HepG2 (cell line): ENCODE data around the gene MTRR. TPM values are rescaled to one million over a fixed set of nuclear protein-coding genes. Genes with fewer than 3 reads are reported as not detected.

Source experiments
- ATAC-seq: fragments of 200-7000 bp; cut with Tn5 transposase; 3 replicates; pipeline ENCODE4 v1.9.1; 2020; ENCODE audit warnings: mild to moderate bottlenecking, moderate library complexity
- BruUV-seq: library from RNA; stranded (reverse); fragments of 400-500 nt; replicated peaks from 2 replicates; lab custom pipeline; 2021; lab: Mats Ljungman, UMichigan
- CTCF ChIA-PET: fragments of 300-600 bp; formaldehyde crosslinking; extraction: SDS; loops from one replicate; lab custom pipeline; 2021; ENCODE audit warnings: low total read pairs, inconsistent platforms, low intra/inter-chr PET ratio; lab: Yijun Ruan, JAX
- POLR2A ChIA-PET: fragments of 350-600 bp; sonication (Branson Sonifier 250); formaldehyde crosslinking; loops from one replicate; lab custom pipeline; 2020; ENCODE audit warnings: antibody characterized with exemption, inconsistent platforms; lab: Yijun Ruan, JAX
- DNase-seq: peaks from one replicate; pipeline ENCODE4 v3.0.0-alpha.2; 2015; ENCODE audit warnings: low spot score
- FAIRE-seq: peaks from 3 replicates; lab custom pipeline; 2011; peaks lifted over from hg19 to GRCh38; lab: Jason Lieb, UNC
- H2AFZ ChIP-seq: one replicate; pipeline ENCODE4 v1.6.1; 2011; ENCODE audit warnings: low read length, inconsistent platforms
- H3K27ac ChIP-seq: fragments of 300-600 bp; 3 replicates; pipeline ENCODE4 v1.8.0; 2011; ENCODE audit warnings: mixed run types, mild to moderate bottlenecking, mixed read lengths, low read length, inconsistent platforms; ENCODE audit not compliant: insufficient read depth; ENCODE audit errors: extremely low read length
- H3K27me3 ChIP-seq, 2 experiments: fragments of 200-600 bp in 1 of 2; 2 replicates in 1 of 2; 3 replicates in 1 of 2; pipeline versions ENCODE4 v1.6.0 to v1.8.0; 2011; ENCODE audit warnings: low read length in 2 of 2, mild to moderate bottlenecking in 2 of 2, moderate library complexity in 2 of 2, inconsistent platforms in 1 of 2; ENCODE audit not compliant: insufficient read depth in 2 of 2, control insufficient read depth in 1 of 2
- H3K36me3 ChIP-seq, 2 experiments: fragments of 200-600 bp in 1 of 2; replicated peaks in 1 of 2; 2 replicates in 1 of 2; 3 replicates in 1 of 2; pipeline versions ENCODE4 v1.5.1 to v1.8.0; 2011; ENCODE audit warnings: low read length in 2 of 2, inconsistent platforms in 1 of 2; ENCODE audit not compliant: insufficient read depth in 2 of 2, control insufficient read depth in 1 of 2
- H3K4me1 ChIP-seq: 2 replicates; pipeline ENCODE4 v1.5.1; 2012; ENCODE audit warnings: low read length, inconsistent platforms; ENCODE audit not compliant: insufficient read depth
- H3K4me2 ChIP-seq: 2 replicates; pipeline ENCODE4 v1.6.0; 2011; ENCODE audit warnings: low read depth, low read length, inconsistent platforms
- H3K4me3 ChIP-seq, 3 experiments: fragments of 200-600 bp in 1 of 3; sonication (generic), shearing (Covaris generic) in 1 of 3; replicated peaks in 1 of 3; 2 replicates each; pipeline ENCODE4 v1.5.1; 2011 to 2016; ENCODE audit warnings: low read length in 3 of 3, inconsistent platforms in 2 of 3, low read depth in 2 of 3, mild to moderate bottlenecking in 2 of 3, control low read depth in 1 of 3, mixed read lengths in 1 of 3; ENCODE audit not compliant: insufficient read depth in 1 of 3
- H3K79me2 ChIP-seq: one replicate; pipeline ENCODE4 v1.6.1; 2011; ENCODE audit warnings: low read length, inconsistent platforms; ENCODE audit not compliant: insufficient read depth
- H3K9ac ChIP-seq: 2 replicates; pipeline ENCODE4 v1.6.0; 2011; ENCODE audit warnings: mild to moderate bottlenecking, low read depth, low read length, inconsistent platforms; ENCODE audit not compliant: insufficient read depth
- H3K9me3 ChIP-seq: 2 replicates; pipeline ENCODE4 v1.5.1; 2012; ENCODE audit warnings: mild to moderate bottlenecking, low read length
- H4K20me1 ChIP-seq: 2 replicates; pipeline ENCODE4 v1.6.0; 2011; ENCODE audit warnings: inconsistent platforms, mild to moderate bottlenecking, low read length, moderate library complexity; ENCODE audit not compliant: insufficient read depth
- CBFB ChIP-seq: sonication (generic); formaldehyde crosslinking; IDR thresholded peaks from 2 replicates; pipeline ENCODE4 v1.4.0; 2020; ENCODE audit warnings: missing genetic modification reagents
- ELF1 ChIP-seq: sonication (generic); formaldehyde crosslinking; IDR thresholded peaks from 2 replicates; pipeline ENCODE4 v1.4.0; 2020; ENCODE audit warnings: missing genetic modification reagents
- ETV6 ChIP-seq: sonication (generic); formaldehyde crosslinking; conservative IDR thresholded peaks from 2 replicates; pipeline ENCODE4 v1.4.0; 2020; ENCODE audit warnings: missing genetic modification reagents
- HHEX ChIP-seq: IDR thresholded peaks from 2 replicates; pipeline ENCODE4 v1.6.1; 2016; ENCODE audit warnings: control low read depth
- MZF1 ChIP-seq: sonication (generic); formaldehyde crosslinking; IDR thresholded peaks from 2 replicates; pipeline ENCODE4 v1.8.1; 2023; ENCODE audit warnings: mild to moderate bottlenecking, missing genetic modification reagents, borderline replicate concordance
- PHF8 ChIP-seq: sonication (generic); formaldehyde crosslinking; IDR thresholded peaks from 2 replicates; pipeline ENCODE4 v1.5.0; 2020; ENCODE audit warnings: missing genetic modification reagents
- RXRB ChIP-seq: IDR thresholded peaks from 2 replicates; pipeline ENCODE4 v1.6.1; 2016; ENCODE audit warnings: borderline replicate concordance, missing genetic modification reagents, missing compliant biosample characterization
- ZFP90 ChIP-seq: sonication (generic); formaldehyde crosslinking; IDR thresholded peaks from 2 replicates; pipeline ENCODE4 v1.8.0; 2022; ENCODE audit warnings: missing genetic modification reagents, mild to moderate bottlenecking, inconsistent platforms, borderline replicate concordance
- ZNF256 ChIP-seq: sonication (generic); formaldehyde crosslinking; conservative IDR thresholded peaks from 2 replicates; pipeline ENCODE4 v1.4.0; 2020; ENCODE audit warnings: missing genetic modification reagents
- ZNF496 ChIP-seq: sonication (generic); formaldehyde crosslinking; IDR thresholded peaks from 2 replicates; pipeline ENCODE4 v1.8.1; 2023; ENCODE audit warnings: mild to moderate bottlenecking, moderate library complexity, missing genetic modification reagents; ENCODE audit not compliant: insufficient replicate concordance
- WGBS: methylation state at CpG from one replicate; pipeline ENCODE4 v1.1.6; 2017; ENCODE audit warnings: low lambda C conversion rate; 5-methylcytosine and 5-hydroxymethylcytosine counted together
- in situ Hi-C: cut with HindIII; loops from 2 replicates; pipeline ENCODE4 v1.10.0; 2017; ENCODE audit warnings: low pct_unique_long_range_greater_than_20kb; ENCODE audit not compliant: extremely low pct_ligation_motif_present
- intact Hi-C: fragments of 100-400 bp; cut with micrococcal nuclease; formaldehyde crosslinking; loops from one replicate; pipeline ENCODE4 v1.10.0; 2022; ENCODE audit not compliant: unreplicated experiment
- polyA plus RNA-seq, 8 experiments: library from polyadenylated mRNA; depleted of rRNA in 3 of 8; stranded (reverse) in 7 of 8; unstranded in 1 of 8; fragments of >200 nt; fragmentation: Illumina TruSeq in 4 of 8; extraction: Trizol in 4 of 8; gene quantifications; 2 replicates each; pipeline versions ENCODE4 v1.2.1 to v1.2.3, GENCODE V29; 2011 to 2016; ENCODE audit warnings: low read depth in 4 of 8, missing spikeins in 1 of 8, mixed read lengths in 1 of 8; ENCODE audit not compliant: insufficient read depth in 1 of 8
- total RNA-seq, 5 experiments: library from RNA; depleted of rRNA; stranded (reverse); fragments of >200 nt; fragmentation: Illumina TruSeq; extraction: Trizol; gene quantifications; 2 replicates each; pipeline ENCODE4 v1.2.3, GENCODE V29; 2016; ENCODE audit warnings: low read depth in 1 of 5
- TF ChIP-seq, protein P1 (sequence below): sonication (generic); formaldehyde crosslinking; IDR thresholded peaks from 2 replicates; pipeline ENCODE4 v1.4.0; 2020; ENCODE audit warnings: missing genetic modification reagents
- TF ChIP-seq, protein P2 (sequence below): sonication (generic); formaldehyde crosslinking; IDR thresholded peaks from 2 replicates; pipeline ENCODE4 v1.4.0; 2020; ENCODE audit warnings: low read depth, missing genetic modification reagents
- TF ChIP-seq, protein P3 (sequence below): IDR thresholded peaks from 2 replicates; pipeline ENCODE4 v1.6.1; 2012; ENCODE audit warnings: inconsistent platforms
- TF ChIP-seq, protein P4 (sequence below): sonication (generic); formaldehyde crosslinking; IDR thresholded peaks from 2 replicates; pipeline ENCODE4 v1.8.1; 2023; ENCODE audit warnings: mild to moderate bottlenecking, missing genetic modification reagents

MTRR gene
- total and polyA plus RNA-seq, 2 of the 13 experiments (the other 11 are each of a cell fraction or from before 2014, with no cell fraction given): 39.2 to 59.2 TPM

DNA sequence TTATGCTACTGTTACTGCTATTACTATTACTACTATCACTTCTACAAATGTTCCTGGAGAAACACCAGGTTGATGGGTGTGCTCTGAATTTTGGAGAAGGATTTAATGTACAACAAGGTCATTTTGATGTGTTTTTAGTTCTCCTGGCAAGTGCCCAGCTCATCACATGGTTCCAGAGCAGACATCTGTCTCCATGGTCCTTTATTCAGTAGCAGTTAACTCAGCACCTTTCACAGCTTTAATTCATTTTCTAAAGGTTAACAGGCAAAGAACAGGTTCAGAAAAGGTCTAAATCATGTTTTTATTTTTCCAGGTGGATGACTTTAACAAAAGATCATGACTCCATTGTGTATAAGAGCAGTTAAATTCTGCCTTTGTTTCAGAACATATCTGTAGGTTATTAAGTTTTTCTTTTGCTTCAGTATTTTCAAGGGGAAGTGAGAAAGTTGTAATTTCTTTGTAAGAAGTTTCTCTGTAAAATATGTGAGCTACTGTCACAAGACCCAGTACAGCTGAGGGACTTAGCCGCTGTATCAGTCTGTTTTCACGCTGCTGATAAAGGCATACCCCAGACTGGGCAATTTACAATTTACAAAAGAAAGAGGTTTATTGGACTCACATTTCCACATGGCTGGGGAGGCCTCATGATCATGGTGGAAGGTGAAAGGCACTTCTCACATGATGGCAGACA, 41.9 kb downstream of the MTRR start:
- Histone ChIP-seq H3K79me2 (no peaks in the 10 kb centered on the region), H4K20me1 (no peaks in the 10 kb centered on the region), H3K4me3 (no peak overlapping the region), H3K36me3 (no peaks in the 10 kb centered on the region), H2AFZ (no peak overlapping the region), H3K27ac (no peak overlapping the region), H3K9me3 (peaks cover 15% of the 10 kb centered on the region), H3K4me2 (no peak overlapping the region), H3K9ac (no peak overlapping the region), H3K4me1 (no peaks in the 10 kb centered on the region), H3K27me3 (no peaks in the 10 kb centered on the region)
- intact Hi-C loops: no loop called here
- FAIRE-seq (no peak), DNase-seq (no peak), ATAC-seq (no peak)
- BruUV-seq: no TSS peak
- ChIA-PET CTCF (no interaction called here), POLR2A (no interaction called here)
- in situ Hi-C loops: no loop called here
- 98% methylated on average over 2 of the region's 2 CpGs for WGBS
- TF ChIP-seq, protein P1, sequence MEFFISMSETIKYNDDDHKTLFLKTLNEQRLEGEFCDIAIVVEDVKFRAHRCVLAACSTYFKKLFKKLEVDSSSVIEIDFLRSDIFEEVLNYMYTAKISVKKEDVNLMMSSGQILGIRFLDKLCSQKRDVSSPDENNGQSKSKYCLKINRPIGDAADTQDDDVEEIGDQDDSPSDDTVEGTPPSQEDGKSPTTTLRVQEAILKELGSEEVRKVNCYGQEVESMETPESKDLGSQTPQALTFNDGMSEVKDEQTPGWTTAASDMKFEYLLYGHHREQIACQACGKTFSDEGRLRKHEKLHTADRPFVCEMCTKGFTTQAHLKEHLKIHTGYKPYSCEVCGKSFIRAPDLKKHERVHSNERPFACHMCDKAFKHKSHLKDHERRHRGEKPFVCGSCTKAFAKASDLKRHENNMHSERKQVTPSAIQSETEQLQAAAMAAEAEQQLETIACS (CRISPR knock-in tag): no peak
- TF ChIP-seq HHEX (CRISPR knock-in tag) (no peak), ETV6 (CRISPR knock-in tag) (no peak), ELF1 (no peak), MZF1 (CRISPR knock-in tag) (no peak), ZNF256 (no peak), PHF8 (CRISPR knock-in tag) (no peak), ZNF496 (CRISPR knock-in tag) (no peak), RXRB (CRISPR knock-in tag) (no peak), CBFB (no peak), ZFP90 (CRISPR knock-in tag) (no peak)
- TF ChIP-seq, protein P2, sequence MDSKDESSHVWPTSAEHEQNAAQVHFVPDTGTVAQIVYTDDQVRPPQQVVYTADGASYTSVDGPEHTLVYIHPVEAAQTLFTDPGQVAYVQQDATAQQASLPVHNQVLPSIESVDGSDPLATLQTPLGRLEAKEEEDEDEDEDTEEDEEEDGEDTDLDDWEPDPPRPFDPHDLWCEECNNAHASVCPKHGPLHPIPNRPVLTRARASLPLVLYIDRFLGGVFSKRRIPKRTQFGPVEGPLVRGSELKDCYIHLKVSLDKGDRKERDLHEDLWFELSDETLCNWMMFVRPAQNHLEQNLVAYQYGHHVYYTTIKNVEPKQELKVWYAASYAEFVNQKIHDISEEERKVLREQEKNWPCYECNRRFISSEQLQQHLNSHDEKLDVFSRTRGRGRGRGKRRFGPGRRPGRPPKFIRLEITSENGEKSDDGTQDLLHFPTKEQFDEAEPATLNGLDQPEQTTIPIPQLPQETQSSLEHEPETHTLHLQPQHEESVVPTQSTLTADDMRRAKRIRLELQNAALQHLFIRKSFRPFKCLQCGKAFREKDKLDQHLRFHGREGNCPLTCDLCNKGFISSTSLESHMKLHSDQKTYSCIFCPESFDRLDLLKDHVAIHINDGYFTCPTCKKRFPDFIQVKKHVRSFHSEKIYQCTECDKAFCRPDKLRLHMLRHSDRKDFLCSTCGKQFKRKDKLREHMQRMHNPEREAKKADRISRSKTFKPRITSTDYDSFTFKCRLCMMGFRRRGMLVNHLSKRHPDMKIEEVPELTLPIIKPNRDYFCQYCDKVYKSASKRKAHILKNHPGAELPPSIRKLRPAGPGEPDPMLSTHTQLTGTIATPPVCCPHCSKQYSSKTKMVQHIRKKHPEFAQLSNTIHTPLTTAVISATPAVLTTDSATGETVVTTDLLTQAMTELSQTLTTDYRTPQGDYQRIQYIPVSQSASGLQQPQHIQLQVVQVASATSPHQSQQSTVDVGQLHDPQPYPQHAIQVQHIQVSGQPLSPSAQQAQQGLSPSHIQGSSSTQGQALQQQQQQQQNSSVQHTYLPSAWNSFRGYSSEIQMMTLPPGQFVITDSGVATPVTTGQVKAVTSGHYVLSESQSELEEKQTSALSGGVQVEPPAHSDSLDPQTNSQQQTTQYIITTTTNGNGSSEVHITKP (CRISPR knock-in tag): no peak
- TF ChIP-seq, protein P3, sequence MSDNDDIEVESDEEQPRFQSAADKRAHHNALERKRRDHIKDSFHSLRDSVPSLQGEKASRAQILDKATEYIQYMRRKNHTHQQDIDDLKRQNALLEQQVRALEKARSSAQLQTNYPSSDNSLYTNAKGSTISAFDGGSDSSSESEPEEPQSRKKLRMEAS: no peak
- TF ChIP-seq, protein P4, sequence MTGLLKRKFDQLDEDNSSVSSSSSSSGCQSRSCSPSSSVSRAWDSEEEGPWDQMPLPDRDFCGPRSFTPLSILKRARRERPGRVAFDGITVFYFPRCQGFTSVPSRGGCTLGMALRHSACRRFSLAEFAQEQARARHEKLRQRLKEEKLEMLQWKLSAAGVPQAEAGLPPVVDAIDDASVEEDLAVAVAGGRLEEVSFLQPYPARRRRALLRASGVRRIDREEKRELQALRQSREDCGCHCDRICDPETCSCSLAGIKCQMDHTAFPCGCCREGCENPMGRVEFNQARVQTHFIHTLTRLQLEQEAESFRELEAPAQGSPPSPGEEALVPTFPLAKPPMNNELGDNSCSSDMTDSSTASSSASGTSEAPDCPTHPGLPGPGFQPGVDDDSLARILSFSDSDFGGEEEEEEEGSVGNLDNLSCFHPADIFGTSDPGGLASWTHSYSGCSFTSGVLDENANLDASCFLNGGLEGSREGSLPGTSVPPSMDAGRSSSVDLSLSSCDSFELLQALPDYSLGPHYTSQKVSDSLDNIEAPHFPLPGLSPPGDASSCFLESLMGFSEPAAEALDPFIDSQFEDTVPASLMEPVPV (CRISPR knock-in tag): no peak
